GM19395 (cell line): Measurements from ENCODE around the gene THUMPD3.
A peak's percentile ranks its signal among the peaks of the same experiment; 100 is the strongest.

ENCODE experiments used
- ATAC-seq: cut with Tn5 transposase; IDR thresholded peaks from one replicate; pipeline ENCODE4 v1.9.1; 2021; ENCODE audit warnings: mild to moderate bottlenecking, moderate library complexity; ENCODE audit not compliant: unreplicated experiment

The THUMPD3 gene

DNA sequence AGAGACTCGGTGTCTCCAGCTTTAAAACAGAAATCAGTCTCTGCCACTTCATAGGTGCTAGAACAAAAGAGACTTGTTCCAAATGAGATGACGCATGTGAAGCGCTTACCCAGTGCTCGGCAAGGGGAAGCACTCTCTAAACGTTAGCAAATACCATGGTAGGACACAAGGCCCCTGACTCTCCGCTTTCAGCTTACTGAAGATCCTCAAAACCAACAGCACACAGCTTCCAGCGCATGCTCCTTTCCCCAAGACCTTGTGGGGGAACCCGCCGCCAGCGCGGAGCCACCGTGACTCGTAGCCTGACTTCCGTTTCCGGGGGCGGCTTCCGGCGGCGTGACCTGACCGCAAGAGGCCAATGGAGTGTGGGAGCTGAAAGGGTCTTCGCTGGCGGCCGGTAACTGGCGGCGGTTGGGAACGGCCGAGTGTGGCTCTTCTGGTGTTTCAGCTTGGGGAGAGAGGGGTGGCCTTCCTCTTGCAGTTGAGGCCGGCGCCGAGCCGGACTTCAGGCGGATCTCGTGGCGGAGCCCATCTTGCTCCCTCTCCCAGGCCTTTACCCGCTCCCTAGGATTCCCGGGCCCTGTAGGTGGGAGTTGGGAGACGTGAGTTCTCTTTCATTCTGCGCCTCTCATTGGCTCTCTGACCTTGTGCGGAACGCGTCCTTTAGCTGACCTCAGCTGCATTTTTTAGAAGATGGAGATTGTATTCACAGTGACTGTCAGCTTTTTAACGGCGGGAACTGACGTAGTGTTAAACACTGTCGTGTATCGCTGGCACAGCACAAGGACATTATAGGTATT is at the start of gene THUMPD3:
Gene THUMPD3, plus strand, starts transcription at position 324 of the 800 bp plus-strand sequence. CDS start 2,015 bp downstream, outside the sequence.
- ATAC-seq: peak; percentile 96

DNA sequence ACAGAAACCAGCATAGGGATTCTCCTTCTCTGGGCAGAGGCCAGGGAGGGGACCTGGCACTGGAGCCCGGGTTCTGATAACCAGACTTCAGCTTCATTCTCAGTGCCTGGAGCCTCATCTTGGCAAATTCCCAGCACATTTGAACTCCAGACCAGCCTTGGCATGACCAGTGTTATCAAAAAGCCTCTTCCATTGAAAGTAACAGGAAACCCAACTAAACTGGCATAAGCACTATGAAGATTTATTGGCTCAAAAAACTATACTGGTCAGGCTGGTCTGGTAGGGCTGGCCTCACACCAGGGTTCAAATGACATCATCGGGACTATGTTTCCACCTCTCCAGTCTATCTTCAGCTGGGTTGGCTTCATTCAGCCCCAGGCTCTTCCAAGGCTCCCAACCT is 48.1 kb upstream of the THUMPD3 start:
- no peak for ATAC-seq

DNA sequence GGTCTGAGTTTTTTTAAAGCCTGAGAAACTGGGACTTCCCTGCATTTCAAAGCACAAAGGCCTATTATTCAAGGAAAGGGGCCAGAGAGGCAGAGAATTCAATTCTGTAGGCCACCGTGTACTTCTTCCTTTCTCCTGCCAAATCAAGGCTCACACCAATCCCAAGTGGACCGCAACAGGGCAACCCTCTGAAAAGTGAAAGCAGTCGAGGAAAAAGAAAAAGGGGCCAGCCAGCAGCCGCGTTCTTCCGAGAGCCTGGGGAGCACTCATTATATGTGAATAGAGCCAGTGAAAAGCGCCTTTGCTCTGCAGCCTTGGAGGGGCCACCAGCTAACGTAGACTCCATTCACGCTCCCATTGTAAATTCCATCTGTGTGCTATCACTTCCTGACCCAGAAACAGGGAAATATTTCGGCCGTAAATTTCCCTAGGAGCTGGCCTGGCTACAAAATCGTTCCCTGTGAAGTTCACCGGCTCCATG is 45.9 kb upstream of the THUMPD3 start:
- ATAC-seq: no peak

- no peak for ATAC-seq
Measured at GRCh38 chr3:9322780-9323179, 40.1 kb upstream of the THUMPD3 start.

DNA sequence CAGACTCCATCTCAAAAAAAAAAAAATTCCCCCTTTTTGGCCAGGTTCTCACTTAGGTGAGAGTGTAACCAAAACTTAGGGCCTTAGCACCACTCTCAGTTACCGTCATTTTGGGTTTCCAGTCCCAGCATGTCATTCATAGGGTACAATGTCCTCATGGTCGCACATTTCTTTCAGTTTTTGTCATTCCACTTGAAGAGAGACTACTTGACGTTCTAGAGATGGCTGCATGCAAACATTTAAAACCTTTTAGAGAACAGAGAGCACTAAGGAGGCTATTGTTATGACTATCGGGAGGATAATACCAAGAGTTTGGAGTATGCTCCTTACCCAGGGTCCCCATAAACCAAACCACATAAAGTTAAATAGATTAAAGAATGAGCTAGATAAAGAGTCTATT is 37.9 kb upstream of the THUMPD3 start:
- ATAC-seq: no peak

DNA sequence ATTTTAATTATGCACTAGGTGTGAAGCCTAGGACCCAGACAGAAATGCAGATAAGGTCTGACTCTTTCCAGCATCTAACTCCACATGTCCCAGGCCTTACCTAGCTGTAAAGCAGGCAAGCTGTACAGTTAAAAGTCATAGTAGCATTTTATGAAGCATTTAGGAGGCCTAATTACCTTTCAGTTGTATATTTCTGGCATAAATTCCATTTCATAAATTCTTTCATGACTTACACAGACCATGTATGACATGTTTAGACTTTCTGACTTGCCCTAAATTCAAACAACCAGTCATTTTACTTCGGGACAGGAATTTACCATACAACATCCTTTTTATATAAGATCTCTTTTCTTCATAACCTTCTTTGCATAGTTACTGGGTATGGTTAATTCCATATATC is 35.3 kb upstream of the THUMPD3 start:
- no peak for ATAC-seq

DNA sequence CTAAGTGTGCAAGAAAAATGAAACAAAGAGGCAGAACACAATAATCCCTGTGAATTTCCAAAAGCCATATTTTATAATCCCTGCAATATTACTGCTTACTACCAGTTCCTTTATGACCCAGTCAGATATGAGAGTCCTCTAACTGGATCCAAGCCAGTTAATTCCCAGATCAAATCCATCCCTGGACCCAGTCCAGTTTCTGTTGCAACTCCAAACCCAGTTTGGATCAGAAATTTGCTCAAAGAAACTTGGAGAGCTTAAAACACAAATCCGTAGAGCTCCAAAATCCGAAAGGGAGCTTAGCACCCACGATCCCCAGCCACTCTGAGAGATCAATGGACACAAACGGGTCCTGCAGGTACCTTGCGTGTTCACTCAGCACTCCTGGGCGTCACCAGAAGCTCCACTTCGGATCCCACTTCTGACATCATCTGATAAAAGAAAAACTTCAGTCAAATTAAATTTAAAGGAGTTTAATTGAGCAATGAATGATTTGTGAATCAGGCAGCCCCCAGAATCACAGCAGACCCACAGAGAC is 32.6 kb upstream of the THUMPD3 start:
- no peak for ATAC-seq

DNA sequence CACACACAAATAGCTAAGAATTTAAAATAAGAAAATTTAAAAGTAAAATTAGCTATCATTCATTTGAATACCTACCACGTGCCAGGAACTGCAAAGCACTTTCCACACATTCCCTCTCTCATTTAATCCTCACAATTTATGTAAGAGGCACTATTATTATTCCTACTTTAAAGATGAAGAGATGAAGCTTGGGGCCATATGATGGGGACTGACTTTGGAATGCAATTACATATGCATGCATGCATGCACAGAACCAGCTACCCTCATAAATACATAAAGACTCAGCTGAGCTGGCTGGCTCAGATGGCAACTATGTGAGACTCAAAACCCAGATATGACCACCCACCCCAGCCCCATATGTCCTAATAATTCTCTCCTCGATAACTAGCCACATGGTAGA is 31.7 kb upstream of the THUMPD3 start:
- ATAC-seq: no peak

GRCh38 chr3:9332250-9333030 is 30.4 kb upstream of the THUMPD3 start:
- no peak for ATAC-seq

DNA sequence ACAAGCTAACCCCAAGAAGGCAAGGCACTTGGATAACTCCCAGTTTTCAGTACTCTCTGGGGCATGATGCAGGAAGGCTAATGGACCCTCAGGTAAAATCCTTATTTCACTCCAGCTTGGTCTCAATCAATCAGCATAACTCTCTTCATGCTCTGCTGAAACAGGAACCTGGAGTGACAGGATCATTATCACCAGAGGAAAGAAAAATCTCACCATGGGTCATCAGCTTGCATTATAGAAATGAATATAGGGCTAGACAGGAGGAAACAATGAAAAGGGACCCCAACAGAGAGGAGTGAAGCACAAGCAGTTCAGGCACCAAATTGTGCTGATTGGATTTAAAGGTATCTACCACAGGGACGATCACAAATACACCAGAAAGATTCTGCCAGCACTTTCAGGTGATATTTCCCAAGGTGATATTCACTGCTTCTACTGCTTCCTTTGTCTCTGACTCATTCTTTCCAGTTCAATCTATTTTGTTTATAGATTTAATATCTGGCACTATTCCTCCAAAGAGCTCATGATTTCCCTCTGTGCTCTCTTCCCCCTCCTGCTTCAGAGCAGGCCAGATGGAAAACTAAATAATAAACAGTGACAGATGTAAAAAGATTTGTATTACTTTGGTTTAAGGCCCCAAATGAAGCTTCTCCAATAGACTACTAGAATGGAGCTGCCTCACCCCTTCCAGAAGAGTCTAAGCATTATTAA is 22.9 kb upstream of the THUMPD3 start:
- ATAC-seq: no peak

DNA sequence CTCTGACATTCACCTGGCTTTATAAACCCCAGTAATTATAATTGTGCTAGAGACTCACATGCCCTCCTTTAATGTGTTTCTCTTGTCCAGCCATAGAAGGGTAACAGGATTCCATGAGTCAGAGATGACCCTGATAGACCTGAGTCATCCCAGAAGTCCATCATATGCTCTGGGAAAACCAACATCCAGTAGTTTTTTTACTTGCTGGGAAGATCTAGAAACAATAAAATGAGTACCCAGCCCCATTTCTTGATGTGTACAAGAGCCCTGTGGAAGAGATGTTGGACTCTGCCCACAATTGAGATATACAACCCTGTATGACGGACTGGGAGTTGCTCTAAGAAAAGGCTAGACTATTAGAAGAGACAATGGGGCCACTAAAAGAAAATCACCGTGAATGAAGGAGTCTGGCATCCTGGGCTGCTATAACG is 22.4 kb upstream of the THUMPD3 start:
- no peak for ATAC-seq

DNA sequence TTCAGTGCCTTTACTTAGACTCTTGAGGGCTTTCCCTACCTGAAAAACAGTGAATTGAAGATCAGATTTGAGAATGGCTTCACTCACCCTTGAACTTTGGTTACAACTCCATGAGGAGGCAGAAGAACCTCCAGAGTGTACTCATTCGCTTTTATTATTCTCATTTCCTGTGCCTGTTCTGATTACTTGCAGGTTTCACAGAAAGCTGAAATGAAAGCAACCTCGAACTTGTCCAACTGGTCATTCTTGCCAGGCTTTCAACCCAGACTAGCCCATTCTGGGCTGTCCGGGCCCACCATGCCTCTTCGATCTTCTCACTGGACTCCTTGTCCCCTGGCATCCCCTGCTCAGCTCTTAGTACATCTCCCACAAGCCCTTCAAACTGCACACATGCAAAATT is 20.2 kb upstream of the THUMPD3 start:
- ATAC-seq: no peak

DNA sequence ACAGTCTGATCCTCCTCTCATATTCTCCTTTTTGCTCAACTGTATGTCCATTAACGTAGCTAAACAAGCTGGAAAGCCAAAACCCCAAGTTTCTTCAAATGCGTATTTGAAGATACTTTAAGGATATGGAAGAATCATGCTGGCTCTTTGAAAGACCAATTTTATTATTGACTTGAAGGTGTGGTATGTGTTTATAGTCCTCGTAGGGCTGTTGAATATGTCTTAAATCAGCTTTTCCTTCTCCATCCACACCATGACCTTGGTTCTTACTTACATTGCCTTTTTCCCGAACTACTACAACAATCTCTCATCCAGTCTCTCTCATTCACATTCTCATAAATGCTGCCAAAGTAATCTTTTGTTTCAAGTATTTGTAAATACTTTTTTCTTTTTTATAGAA is 19.7 kb upstream of the THUMPD3 start:
- no peak for ATAC-seq

- no peak for ATAC-seq
Measured at GRCh38 chr3:9345041-9345440, 17.8 kb upstream of the THUMPD3 start.

DNA sequence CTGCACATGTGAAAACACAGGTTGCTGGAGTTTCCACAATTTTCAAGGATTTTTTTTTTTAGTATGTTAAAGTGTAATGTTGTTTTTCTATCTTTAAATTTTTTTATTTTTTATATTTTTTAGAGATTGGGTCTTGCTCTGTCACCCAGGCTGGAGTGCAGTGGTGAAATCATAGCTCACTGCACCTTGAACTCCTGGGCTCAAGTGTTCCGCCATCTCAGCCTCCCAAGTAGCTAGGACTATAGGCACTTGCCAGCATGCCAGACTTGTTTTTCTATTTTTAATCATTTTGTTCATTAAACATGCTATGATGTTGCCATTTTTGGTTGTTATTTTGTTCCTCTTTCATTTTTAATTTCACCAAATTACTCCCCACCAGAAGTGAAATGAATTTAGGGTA is 16.7 kb upstream of the THUMPD3 start:
- no peak for ATAC-seq

GRCh38 chr3:9347081-9347480 is 15.8 kb upstream of the THUMPD3 start:
- ATAC-seq: no peak

DNA sequence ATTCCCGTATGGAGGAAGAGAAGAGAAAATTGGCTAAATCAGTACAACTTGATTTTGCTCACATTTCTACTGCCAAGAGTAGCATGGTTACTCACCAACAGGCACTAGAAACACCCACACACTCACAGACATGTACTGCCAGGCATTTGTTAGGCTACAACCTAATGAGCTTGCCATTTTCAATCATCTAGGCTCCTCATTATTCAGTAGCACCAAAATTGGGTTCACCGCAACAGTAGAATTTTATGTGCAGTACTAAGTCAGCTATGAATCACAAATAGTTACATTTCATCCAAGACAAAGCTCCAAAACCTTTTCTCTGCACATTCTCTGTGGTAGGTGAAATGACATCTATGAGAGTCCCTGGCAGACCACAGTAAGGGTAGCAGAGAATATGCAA is 15.0 kb upstream of the THUMPD3 start:
- ATAC-seq: no peak

- no peak for ATAC-seq
Measured at GRCh38 chr3:9349321-9350117, 13.3 kb upstream of the THUMPD3 start.

DNA sequence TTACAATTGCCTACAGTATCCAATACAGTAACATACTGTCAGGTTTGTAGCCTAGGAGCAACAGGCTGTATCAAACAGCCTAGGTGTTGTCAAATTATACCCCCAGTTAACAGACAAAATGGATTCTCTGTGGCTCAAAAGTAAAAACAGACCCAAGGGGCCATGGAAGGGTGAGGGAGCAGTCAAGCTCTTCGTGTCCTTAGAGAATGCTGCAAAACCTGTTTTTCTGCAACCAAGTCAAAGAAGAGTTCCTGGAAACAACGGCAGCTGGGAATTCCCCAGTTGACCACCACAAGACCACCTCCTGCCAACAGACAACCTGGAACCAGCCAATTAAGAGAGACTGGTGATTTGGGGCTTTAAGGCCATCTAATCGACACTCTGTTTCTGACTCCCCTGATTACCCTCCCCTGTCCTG is 11.1 kb upstream of the THUMPD3 start:
- ATAC-seq: no peak
